ENCODE measurements around the gene ZBED4.

GRCh38 chr22:49892226-49892899, 38.7 kb downstream of the ZBED4 start:
- TF ChIP-seq CTCF (IDR thresholded peaks at IDR 0.05) (no peak), POLR2AphosphoS5 (IDR thresholded peaks at IDR 0.05; ENCODE audit: insufficient read depth in 1 of 2, low read depth in 1 of 2) (no peak), POLR2A (IDR thresholded peaks at IDR 0.05) (no peak)
